IPS DF 4.7 (cell line): ENCODE data around the gene PRKCZ.

Experiments used
- DNase-seq: peaks from one replicate; pipeline ENCODE4 v3.0.0-alpha.2; 2013; ENCODE audit warnings: low spot score; ENCODE audit errors: extremely low read depth

The PRKCZ gene

GRCh38 chr1:2024887-2025286, 25.3 kb upstream of the PRKCZ start:
- no peak for DNase-seq

DNA sequence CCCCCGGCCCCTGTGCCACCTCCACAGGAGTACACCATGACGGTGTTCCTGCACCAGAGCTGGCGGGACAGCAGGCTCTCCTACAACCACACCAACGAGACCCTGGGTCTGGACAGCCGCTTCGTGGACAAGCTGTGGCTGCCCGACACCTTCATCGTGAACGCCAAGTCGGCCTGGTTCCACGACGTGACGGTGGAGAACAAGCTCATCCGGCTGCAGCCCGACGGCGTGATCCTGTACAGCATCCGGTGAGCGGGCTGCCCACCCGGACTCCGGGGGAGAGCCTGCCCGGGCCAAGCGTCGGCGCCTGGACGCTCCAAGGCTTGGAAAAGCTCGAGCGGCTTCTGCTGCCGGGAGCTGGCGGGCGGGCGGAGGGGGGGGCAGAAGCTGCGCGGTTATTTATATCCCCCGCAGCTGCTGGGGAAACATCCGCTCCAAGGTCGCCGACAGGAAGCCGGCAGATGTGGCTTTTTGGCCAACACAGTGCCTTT, 24.7 kb upstream of the PRKCZ start:
- no peak for DNase-seq

DNA sequence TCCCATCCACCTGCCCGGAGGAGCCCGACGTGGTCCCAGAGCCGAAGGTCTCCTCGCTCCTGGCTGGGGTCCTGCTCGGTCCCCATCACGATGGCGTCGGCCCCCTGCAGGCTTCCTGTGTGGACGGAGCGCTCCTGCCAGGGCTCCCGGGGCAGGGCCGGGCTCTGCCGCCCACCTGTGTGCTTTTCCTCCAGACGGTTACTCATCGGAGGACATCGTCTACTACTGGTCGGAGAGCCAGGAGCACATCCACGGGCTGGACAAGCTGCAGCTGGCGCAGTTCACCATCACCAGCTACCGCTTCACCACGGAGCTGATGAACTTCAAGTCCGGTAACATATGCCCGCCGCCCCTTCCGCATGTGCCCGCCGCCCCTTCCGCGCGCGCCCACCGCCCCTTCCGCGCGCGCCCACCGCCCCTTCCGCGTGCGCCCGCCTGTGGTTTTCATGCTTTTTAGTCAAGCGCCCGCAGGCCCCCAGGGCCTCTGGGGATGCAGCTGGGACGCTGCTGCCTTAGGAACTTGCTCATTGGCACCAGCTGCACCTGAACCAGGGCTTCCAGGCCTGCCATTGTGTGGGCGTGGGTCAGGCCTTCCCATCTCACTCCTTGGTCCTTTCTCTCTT, 22.1 kb upstream of the PRKCZ start:
- DNase-seq = no peak

GRCh38 chr1:2028870-2029560, 21.2 kb upstream of the PRKCZ start:
- no peak for DNase-seq

DNA sequence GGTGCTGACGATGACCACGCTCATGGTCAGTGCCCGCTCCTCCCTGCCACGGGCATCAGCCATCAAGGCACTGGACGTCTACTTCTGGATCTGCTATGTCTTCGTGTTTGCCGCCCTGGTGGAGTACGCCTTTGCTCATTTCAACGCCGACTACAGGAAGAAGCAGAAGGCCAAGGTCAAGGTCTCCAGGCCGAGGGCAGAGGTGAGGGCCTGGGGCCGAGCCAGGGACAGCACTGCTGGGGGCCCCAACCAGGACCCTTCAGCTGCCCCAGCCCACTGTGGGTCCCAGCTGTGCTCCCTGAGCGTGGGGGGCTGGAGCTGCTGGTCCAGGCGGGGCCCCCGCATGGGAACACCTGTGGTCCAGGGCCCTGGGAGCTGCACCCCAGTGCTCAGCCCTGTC, 20.6 kb upstream of the PRKCZ start:
- DNase-seq = no peak

GRCh38 chr1:2030076-2030871, 19.9 kb upstream of the PRKCZ start:
- DNase-seq = no peak

- DNase-seq = no peak
These were observed 18.4 kb upstream of the PRKCZ start for GRCh38 chr1:2031546-2032540.

- DNase-seq = no peak
These were observed 17.5 kb upstream of the PRKCZ start for GRCh38 chr1:2032737-2033136.

DNA sequence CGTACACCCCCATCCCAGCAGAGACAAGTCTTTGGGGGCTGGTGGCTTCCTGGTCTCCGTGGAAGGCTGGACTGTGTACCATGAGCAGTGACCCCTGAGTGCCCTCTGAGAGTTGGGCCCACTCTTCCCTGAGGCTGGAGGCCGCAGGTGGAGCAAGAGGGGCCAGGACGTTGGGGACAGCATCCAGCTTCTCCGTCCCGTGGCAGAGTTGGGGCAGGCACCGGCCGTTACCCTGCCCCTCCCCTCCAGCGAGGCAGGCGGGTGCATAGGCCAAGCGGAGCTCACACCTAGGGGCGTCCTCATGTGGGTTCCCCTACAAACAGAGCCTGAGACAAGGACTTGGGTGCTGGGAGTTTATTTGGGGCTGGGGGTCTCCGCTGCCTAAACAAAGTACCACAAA, 17.0 kb upstream of the PRKCZ start:
- DNase-seq = no peak

- no peak for DNase-seq
These were observed 13.9 kb upstream of the PRKCZ start for GRCh38 chr1:2036287-2036686.

DNA sequence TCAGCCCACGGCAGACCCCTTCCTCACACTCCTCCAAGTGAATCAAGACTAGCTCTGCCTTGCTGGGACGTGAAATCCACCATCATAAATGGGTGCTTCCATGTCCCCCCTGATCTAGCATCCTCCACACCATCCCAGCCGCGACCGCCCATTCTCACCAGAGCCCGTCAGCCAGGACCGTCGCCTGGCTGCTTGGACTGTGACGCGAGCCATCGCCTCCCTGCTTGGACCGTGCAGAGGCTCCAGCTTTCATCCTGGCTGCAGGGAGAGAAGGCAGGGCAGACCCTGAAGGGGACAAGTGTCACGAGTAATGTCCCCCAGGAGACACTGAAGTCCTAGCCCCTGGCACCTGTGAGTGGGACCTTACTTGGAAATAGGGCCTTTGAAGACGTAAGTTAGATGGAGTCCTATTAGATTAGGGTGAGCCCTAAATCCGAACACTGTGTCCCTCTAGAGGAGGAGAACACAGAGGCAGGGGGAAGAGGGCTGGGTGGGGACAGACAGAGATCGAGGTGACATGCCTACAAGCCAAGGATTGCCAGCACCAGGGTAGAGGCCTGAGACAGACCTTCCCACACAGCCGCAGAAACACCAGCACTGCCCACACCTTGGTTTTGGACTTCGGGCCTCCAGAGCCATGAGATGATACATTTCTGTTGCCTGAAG, 12.8 kb upstream of the PRKCZ start:
- no peak for DNase-seq

DNA sequence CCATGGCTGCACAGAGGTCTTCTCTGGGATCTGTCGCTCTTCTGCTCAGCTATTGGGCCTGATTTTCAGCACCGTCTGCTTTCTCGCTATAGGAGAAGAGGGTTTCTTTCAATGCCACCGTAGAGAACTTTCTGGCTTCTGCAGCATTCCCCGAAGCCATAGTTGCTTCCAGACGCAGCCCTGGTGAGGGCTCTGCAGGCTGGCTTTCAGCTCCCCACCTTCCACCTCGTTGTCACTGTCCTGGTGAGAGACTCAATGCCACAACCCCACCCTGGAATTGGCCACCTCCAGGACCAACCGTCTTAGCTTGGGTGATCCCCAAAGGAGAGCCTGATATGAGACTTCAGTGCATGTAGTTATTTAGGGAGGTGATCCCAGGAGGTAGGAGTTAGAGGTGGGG, 12.0 kb upstream of the PRKCZ start:
- DNase-seq = no peak

GRCh38 chr1:2039251-2039650, 11.0 kb upstream of the PRKCZ start:
- DNase-seq = no peak

- DNase-seq = no peak
These were observed 8.9 kb upstream of the PRKCZ start for GRCh38 chr1:2041305-2041704.

DNA sequence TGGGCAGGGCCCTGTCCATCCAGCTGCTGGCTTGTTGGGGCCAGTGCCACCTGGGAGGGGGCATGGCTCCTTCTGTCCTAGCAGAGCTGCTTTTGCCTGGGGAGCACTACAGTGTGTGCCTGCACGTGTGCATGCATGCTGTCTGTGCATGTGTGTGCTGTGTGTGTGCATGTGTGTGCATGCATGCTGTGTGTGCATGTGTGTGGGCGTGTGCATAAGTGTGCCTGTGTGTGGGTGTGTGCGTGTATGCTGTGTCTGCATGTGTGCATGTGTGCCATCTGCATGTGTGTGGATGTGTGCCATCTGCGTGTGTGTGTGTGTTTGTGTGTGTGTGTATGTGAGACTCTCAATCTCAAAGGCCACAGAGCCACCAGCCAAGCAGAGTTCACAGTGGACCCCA, 8.3 kb upstream of the PRKCZ start:
- no peak for DNase-seq

- DNase-seq = no peak
These were observed 7.1 kb upstream of the PRKCZ start for GRCh38 chr1:2042830-2043773.

GRCh38 chr1:2043886-2044285, 6.3 kb upstream of the PRKCZ start:
- no peak for DNase-seq

DNA sequence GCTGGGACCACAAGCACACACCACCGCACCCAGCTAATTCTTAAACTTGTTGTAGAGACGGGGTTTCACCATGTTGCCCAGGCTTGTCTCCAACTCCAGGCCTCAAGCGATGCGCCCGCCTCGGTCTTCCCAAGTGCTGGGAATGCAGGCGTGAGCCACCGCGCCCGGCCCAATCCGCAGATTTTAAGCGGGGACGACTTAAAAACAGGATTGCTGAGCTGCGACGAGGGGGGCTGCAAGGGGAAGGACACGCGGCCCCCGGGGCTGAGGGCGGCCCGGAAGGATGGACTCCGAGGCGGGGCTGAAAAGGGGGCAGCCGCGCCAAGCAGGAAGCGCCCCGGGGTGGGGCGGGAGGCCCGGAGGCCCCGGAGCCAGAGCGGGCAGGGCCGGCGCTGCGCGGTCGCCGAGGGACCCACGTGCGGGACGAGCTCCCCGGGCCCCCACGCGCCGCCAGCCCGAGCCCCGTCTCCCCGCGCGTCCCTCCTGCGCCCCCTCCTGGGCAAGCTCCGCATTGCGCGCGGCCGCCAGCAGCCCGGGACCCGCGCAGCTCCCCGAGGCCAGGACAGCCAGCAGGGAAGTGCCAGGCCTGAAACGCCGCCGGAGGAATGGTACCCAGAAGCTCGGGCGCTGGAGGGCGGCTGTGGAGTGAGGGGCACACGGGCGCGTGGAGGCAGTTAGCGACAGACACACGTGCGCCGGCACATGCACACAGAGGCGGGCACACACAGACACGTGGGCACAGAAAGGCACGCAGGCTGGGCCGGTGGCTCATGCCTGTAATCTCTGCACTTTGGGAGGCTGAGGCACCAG, 5.5 kb upstream of the PRKCZ start:
- DNase-seq = no peak
